ENCODE measurements around the gene STAB2. TPM values are rescaled to one million over a fixed set of nuclear protein-coding genes. Genes with fewer than 3 reads are reported as not detected.

STAB2 gene
- polyA plus RNA-seq, 1 of the 3 experiments (the other 2 are of a cell fraction): not detected

GRCh38 chr12:103712216-103712615, 125.1 kb downstream of the STAB2 start:
- ChIA-PET CTCF (interaction anchor here (1.5 kb wide), 1 partner anchor 79 kb away, joined by 3 read pairs; no protein-coding TSS in a partner anchor), POLR2A (no interaction called here)
- DNase-seq: no peak
- Histone ChIP-seq H3K79me2 (ENCODE audit: insufficient read depth) (no peaks in the 10 kb centered on the region), H3K9ac (no peak overlapping the region), H4K20me1 (ENCODE audit: insufficient read depth) (no peaks in the 10 kb centered on the region), H2AFZ (ENCODE audit: low read depth) (no peak overlapping the region), H3K4me3 (ENCODE audit: low read depth in 2 of 2, low read length in 1 of 2) (no peak overlapping the region), H3K4me1 (ENCODE audit: control insufficient read depth in 1 of 2, insufficient read depth in 2 of 2, low read depth in 1 of 2, low read length in 1 of 2) (no peaks in the 10 kb centered on the region; a peak in 1 of 4 replicates), H3F3A (replicated peaks; ENCODE audit: insufficient read depth) (no peaks in the 10 kb centered on the region), H3K27ac (ENCODE audit: low read depth in 2 of 2, low read length in 1 of 2) (no peak overlapping the region), H3K27me3 (ENCODE audit: insufficient read depth) (no peaks in the 10 kb centered on the region; the same call in 1 of the 2 replicates), H3K36me3 (replicated peaks in 1 of 2; ENCODE audit: control insufficient read depth in 1 of 2, insufficient read depth in 2 of 2, low read length in 1 of 2) (no peaks in the 10 kb centered on the region), H3K9me2 (no peaks in the 10 kb centered on the region), H3K9me3 (no peaks in the 10 kb centered on the region), H3K4me2 (no peak overlapping the region)
- 63% methylated on average over 2 of the region's 2 CpGs for WGBS (ENCODE audit: low lambda C conversion rate)
- no peak for TF ChIP-seq GATA2 (CRISPR knock-in tag; IDR thresholded peaks at IDR 0.05)
- TF ChIP-seq NFIC (IDR thresholded peaks at IDR 0.05; ENCODE audit: borderline replicate concordance): no peak
- no peak for TF ChIP-seq FOSL2 (IDR thresholded peaks at IDR 0.05; ENCODE audit: borderline replicate concordance, low read depth)
- no peak for TF ChIP-seq MEF2A (IDR thresholded peaks at IDR 0.05; ENCODE audit: borderline replicate concordance, low read depth)
- no peak for TF ChIP-seq TCF12 (IDR thresholded peaks at IDR 0.05)
- TF ChIP-seq NRF1 (IDR thresholded peaks at IDR 0.05; ENCODE audit: low read depth, low read length): no peak

- H3K9me2 ChIP-seq: no peaks in the 10 kb centered on the region
- DNase-seq: no peak
- H3K4me2 ChIP-seq: no peak overlapping the region
- TF ChIP-seq USF2 (IDR thresholded peaks at IDR 0.05; ENCODE audit: borderline replicate concordance, low read depth, low read length): no peak
- no peak for TF ChIP-seq EP300 (IDR thresholded peaks at IDR 0.05; ENCODE audit: borderline replicate concordance in 1 of 2, low read depth in 1 of 2, low read length in 1 of 2)
- TF ChIP-seq FOXJ3 (CRISPR knock-in tag; IDR thresholded peaks at IDR 0.05): no peak
- TF ChIP-seq TAF1 (IDR thresholded peaks at IDR 0.05; ENCODE audit: borderline replicate concordance, low read depth, low read length): no peak
- no peak for TF ChIP-seq GATA2 (CRISPR knock-in tag; IDR thresholded peaks at IDR 0.05)
- no peak for TF ChIP-seq RFX5 (IDR thresholded peaks at IDR 0.05; ENCODE audit: low read length)
- no peak for TF ChIP-seq MXI1 (IDR thresholded peaks at IDR 0.05; ENCODE audit: low read depth, low read length)
- no peak for TF ChIP-seq YY1 (IDR thresholded peaks at IDR 0.05; ENCODE audit: low read depth)
- no peak for TF ChIP-seq PBX3 (IDR thresholded peaks at IDR 0.05)
- no peak for TF ChIP-seq SIN3A (IDR thresholded peaks at IDR 0.05; ENCODE audit: borderline replicate concordance, low read depth, low read length)
- no peak for TF ChIP-seq NRF1 (IDR thresholded peaks at IDR 0.05; ENCODE audit: low read depth, low read length)
- TF ChIP-seq GABPA (IDR thresholded peaks at IDR 0.05; ENCODE audit: low read depth): no peak
- TF ChIP-seq CHD2 (IDR thresholded peaks at IDR 0.05; ENCODE audit: low read length, partially characterized antibody): no peak
- TF ChIP-seq JUND (IDR thresholded peaks at IDR 0.05): no peak
- no peak overlapping the region for H2AFZ ChIP-seq (ENCODE audit: low read depth)
- no peak overlapping the region for H3K4me3 ChIP-seq (ENCODE audit: low read depth in 2 of 2, low read length in 1 of 2)
- no peaks in the 10 kb centered on the region for H3K9me3 ChIP-seq
- CTCF ChIA-PET: no interaction called here
- H3K27me3 ChIP-seq (ENCODE audit: insufficient read depth): no peaks in the 10 kb centered on the region; the same call in 1 of the 2 replicates
- H3K4me1 ChIP-seq (ENCODE audit: control insufficient read depth in 1 of 2, insufficient read depth in 2 of 2, low read depth in 1 of 2, low read length in 1 of 2): no peaks in the 10 kb centered on the region; a peak in 1 of 4 replicates
- no peak overlapping the region for H3K9ac ChIP-seq
- H3K36me3 ChIP-seq (replicated peaks in 1 of 2; ENCODE audit: control insufficient read depth in 1 of 2, insufficient read depth in 2 of 2, low read length in 1 of 2): no peaks in the 10 kb centered on the region
- H4K20me1 ChIP-seq (ENCODE audit: insufficient read depth): no peaks in the 10 kb centered on the region
- POLR2A ChIA-PET: no interaction called here
- H3F3A ChIP-seq (replicated peaks; ENCODE audit: insufficient read depth): no peaks in the 10 kb centered on the region
- WGBS (ENCODE audit: low lambda C conversion rate): 16% methylated on average over 4 of the region's 4 CpGs
- no peak overlapping the region for H3K27ac ChIP-seq (ENCODE audit: low read depth in 2 of 2, low read length in 1 of 2)
- no peaks in the 10 kb centered on the region for H3K79me2 ChIP-seq (ENCODE audit: insufficient read depth)
Observed at GRCh38 chr12:103715494-103715893, 128.4 kb downstream of the STAB2 start.

All from SK-N-SH (cell line).